Globus pallidus (tissue), 1 donor: ENCODE results near the gene DPCD.
"Not testable (repeated sequence)": the region's sequence is repeated elsewhere in the genome, so short reads cannot be mapped to it uniquely, and the experiment has no call there.

Source experiments
- DNase-seq: peaks from one replicate; pipeline ENCODE4 v3.0.0-alpha.2; 2015; ENCODE audit warnings: low spot score

Gene DPCD

DNA sequence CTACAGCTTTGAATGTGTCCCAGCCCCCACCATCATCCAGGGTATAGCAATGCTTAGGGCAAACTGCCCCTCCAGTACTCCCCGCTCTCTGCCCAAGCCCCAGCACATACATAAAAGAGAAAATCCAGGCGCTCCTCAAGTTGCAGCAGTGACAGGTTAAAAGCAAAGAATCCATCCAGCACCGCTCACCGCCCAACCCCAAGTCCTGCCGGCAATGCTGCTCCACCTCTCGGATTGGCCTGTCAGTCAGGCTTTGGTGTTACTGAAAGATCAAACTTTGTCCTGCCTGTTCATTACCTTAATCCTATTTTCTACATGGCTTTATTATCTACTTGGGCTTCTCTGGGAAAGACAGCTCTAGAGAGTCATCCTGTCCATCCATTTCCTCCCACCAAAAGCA, 31.9 kb downstream of the DPCD start:
- DNase-seq, result no peak

DNA sequence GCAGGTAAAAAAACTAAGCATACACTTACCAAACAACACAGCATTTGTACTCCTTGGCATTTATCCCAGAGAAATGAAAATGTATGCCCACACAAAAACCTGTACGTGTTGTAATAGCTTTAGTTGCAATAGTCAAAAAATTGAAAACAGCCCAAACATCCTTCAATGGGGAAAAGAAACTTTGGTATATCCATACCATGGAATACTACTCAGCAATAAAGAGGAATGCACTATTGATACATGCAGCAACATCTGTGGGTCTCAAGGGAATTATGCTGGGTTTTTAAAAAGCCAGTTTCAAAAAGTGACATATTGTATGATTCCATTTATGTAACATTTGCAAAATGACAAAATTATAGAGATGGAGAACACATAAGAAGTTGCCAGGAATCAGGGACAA, 35.4 kb downstream of the DPCD start:
- no peak for DNase-seq

DNA sequence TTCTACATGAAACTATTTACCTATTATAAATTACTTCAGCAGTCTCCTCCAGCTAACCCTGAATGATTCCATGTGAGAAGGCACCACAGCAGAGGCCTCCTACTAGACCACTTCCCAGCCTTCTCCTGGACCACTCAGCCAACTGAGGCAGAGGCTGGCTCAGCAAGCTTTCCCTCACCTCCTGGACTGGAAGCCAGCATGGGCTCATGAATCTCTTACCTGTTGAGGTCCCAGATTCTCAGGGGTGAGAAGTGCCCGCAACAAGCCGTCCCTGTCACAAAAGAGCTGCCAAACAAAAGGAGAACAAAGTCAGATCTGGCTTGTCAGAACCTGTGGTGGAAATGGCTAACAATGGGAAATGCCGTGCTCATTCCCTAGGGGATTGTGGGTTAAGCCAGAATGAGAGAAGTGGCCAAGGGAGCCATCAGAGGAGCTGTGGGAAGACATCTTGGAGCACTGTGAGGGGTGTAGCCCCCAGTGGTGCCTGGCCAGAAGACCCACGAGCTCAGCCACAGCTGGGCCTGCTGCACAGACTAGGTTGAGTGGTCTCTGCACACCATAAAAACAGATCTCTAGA, 36.5 kb downstream of the DPCD start:
- DNase-seq, result no peak

DNA sequence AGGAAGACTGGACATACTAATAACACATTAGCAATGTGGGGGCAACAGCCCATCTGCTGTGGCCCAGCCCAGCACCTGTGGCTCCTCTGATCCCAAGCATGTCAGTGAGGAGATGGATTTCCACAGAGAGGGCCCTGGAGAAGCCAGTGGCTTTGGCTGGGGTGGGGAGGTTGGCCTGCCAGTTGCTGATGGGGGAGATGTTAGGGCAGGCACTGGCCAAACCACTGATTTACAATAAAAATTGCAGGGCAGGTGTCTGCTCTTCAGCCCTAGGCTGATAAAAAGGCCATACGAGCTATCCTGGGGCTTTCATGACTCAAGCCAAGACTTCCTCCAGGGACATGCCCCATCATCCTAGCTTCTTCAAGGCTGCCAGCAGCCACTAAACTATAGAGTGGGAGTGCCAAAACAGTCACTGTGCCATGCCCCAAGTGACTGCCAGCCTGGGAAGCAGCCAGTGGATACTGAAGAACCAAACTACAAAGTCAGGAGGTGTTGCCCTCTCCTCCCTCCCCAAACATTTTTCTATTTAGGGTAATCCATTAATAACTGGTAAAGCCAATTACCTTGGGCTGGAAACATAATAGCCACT, 37.8 kb downstream of the DPCD start:
- DNase-seq, result no peak

DNA sequence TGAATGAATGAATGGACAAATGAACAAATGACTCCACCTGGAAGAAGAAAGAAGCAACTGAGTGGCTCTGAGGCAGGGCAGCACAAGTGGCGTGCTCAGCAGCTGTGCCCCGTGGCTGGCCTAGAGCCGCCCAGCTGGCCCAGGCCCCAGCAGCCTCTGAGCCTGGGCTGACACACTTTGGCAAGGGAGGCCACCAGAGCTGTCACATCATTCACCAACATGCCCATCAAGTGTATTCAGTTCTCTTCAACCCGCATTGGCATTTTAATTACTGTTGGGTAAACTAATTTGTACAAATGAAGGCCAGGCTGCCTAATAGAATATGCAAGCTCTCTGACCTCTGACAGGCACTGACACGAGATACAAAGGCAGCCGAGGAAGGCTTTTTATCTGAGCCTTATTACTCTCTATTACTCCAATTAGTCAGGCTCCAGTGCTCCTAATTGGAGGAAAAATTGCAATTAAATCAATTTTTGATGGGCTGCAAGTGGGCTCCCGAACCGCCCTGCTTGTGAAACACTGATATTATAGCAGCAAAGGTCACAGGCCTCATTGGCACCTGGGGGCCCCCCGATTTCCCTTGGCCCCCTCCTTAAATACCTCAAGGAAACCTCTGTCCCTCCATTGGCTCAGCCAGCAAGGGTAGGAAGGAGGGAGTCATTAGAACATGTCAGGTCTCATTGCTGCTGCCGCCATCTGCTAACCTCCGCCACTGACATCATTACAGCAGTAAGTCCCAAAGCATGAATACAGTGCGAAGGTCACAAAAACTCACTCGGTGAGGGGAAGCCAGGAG, 41.9 kb downstream of the DPCD start:
- peak; percentile 76 for DNase-seq

DNA sequence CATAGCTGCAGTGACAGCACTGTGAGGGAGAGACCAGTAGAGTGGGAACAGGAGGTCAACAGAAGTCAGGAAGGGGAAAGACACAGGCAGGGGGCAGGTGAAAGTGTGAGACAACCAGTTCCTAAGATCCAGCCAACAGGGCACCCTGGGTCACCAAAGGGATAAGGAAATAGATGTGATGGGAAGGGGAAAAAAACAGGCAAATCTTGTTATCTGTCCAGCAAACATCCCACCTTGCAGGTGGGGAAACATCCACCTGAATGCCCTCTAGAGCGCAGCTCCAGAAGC, 42.5 kb downstream of the DPCD start:
- DNase-seq, result no peak

DNA sequence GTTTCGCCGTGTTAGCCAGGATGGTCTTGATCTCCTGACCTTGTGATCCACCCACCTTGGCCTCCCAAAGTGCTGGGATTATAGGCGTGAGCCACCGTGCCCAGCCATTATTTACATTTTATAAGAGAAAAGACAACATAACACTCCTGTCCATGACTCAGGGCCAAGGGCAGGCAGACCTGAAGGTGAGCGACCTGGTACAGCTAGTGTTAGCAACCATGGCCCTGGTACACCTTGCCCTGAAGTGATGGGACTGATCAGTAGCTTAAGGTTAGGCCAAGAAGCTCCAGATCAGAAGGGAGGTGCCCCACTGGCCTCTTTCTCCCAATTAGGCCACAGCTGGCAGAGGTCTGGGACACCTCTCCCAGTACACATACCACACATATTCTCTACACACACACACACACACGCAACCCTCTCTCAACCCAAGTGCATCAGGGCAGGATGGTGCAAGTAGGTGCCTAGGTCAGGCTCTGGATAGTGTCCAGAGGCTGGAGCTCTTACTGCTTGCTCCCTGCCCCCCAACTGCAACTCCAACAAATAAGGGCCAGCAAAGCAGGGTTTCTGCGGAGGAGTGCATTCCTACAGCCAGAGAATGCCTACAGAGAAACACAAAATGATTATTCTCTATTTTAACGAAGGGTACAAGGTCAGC, 43.8 kb downstream of the DPCD start:
- no peak for DNase-seq

DNA sequence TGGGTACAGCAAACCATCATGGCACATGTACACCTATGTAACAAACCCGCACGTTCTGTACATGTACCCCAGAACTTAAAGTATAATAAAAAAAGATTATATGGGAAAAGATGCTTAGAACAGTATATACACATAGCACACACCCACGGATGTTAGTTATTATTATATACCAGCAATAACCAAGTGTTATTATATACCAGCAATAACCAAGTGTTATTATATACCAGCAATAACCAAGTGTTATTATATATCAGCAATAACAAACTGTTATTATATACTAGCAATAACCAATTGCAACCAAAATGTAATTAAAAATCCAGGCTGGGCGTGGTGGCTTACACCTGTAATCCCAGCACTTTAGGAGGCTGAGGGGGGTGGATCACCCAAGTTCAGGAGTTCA, 45.4 kb downstream of the DPCD start:
- not testable (repeated sequence) for DNase-seq

DNA sequence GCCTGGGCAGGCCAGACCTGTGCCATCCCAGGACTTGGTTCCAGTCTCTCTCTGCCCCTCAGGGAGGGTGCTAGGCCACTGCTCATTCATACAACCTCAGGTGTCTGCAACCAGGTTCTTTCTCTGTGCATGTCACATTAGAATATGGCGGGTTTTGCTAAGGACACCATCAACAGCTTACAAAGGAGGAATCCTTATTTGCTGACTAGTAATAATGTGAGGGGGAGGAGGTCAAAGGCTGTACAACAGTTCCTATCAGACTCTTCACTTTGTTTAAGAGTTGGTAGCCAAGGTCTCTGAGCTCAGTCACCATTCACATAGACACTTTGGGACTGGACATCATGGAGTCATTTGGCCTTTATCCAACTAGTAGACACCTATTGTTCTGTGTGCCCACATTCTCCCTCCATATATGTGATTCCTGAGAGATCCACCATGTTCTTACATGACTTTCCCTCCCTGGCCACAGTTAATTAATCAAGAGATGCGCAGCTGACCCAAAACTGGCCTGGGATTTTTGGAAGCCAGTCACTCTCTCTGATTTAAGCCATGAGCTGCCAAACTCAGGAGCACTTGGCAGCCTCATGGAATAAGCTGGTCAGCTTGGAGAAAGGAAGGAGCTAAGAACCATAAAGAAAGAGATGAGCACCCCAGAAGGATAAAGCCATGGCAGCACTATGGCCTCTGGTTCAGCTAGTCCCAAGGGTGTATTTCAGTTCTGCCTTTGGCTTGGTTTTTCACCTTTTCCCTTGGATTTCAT, 51.2 kb downstream of the DPCD start:
- DNase-seq, result no peak

DNA sequence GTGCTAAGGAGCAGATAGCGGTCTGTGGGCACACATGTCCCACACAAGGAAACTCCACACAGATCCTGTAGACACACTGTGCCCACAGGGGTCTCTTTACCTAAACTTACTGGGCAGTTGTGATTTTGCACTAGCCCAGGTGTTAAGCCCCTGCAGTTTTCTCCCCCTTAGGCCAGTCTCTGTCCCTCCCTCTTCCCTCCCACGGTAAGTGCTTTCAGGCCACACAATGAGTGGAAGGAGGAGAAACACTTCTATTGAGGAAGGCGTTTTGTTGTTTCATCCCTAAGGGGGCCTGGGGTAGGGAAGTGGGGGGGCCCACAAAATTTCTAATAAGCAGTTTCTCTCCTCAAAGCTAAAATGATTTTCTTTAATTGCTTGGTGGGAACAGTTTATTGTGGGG, 55.4 kb downstream of the DPCD start:
- DNase-seq, result no peak

DNA sequence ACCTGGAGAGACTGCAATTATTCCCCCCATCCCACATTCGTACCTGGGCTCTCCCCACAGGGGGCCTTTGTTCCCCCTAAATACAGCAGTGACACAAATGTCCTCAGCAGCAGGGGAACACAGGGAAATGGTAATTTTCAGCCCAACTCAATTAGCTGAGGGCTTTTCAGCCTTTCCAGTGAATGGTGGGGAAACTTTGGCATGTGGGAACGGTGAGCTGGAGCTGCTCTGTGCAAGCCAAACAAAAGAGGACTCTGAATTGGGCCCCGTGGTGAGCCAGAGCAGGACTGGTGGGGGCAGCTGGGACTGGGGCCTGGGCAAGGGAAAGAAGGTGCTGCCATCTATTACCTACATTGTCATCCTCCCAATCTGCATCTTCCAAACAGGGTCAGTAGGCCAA, 55.9 kb downstream of the DPCD start:
- peak; percentile 46 for DNase-seq

DNA sequence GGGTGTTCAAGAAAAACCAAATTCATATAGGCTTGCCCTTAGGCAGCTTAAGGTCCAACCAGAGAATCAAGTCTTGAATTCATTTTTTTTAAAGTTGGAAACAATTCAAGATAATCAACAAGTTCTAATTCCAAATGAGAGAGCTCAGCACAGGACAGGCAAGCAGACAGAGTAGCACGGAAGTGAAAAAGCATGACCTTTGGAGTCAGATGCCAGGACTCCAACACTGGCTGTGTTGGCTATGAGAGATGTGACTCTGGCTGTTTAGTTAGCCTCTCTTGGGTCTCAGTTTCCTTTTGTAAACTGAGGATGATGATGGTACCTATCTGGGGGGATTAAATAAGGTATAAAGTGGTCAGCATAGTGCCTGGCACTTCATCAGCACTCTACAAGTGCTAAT, 57.5 kb downstream of the DPCD start:
- no peak for DNase-seq

DNA sequence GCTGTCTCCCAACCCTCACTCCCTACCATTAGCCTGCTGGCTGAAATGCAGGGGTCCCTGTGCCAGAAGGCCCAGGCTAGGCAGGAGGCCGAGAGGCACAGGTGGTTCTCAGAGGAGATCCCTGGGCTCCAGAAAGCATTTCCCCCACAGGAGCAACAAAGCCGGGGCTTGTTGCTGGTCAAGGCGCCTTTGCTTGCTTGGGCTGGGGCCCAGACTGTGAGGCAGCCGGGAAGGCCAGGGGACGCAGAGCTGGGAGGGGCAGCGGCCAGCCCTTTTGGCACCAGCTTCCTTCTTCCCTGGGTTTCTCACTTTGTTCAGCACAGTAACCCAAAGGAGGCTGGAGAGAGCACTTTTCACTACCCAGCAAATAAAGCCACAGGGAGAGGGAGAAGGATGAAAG, 58.2 kb downstream of the DPCD start:
- peak; percentile 79 for DNase-seq

DNA sequence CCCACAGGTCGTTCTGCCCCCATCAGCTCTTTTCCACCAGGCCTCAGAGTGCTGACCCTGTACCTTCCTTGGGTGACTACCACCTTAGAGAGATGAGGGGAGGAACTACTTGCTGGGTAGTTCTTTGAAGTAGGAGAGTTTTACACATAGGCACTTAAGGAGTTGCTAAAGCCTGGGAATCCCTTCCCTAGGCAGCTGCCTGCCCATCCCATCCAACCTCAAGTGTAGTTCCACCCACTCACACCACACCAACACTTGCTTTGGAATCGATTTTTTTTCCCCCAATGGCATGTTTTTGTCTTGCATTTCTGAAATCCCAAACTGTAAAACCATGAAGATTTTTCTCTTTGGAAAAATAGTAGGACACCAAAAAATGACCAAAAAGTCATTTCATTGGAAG, 59.1 kb downstream of the DPCD start:
- DNase-seq, result no peak

DNA sequence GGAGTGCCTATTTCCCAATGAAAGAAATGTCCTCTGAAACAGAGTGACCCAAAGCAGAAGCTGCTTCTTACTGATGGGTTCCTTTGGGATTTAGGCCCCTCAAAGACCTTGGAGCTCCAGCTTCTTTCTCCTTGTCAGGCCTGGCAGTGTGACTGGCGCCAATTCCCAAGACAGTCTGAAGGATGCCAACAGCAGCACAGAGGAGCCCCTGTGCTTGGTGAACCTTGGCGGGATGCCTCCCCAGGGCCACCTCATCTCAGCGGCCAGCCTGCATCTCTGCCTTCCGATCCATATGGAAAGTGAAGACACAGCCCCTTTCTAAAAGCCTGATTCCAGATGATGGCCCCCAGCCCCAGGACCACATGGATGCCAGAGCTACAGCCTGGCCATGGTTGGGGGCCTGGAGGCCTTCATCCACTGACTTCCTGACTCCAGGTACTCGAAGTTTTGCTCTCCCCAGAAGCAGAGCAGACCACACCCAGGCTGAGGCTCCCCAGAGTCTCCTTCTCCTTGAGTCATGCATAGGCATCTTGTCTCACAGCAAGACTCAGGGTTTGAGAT, 61.5 kb downstream of the DPCD start:
- DNase-seq, result no peak

DNA sequence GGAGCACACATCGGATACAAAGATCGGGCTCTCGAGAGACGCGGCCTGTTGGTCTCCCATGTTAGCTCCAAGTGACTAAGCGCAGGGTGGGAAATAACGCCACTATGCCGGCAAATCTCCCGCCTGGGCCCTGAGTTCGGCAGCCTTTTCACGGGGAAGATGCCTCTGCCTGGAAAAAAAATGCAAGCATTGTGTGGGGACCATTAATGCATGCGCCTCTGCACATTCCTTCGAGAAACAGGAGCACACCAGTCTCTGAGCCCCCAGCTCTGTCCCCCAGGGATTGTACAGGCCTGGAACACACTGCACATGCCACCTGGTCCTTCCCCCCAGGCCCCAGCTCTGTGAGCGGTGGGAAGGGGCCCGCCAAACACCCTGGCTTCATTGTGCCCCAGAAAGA, 62.7 kb downstream of the DPCD start:
- no peak for DNase-seq

DNA sequence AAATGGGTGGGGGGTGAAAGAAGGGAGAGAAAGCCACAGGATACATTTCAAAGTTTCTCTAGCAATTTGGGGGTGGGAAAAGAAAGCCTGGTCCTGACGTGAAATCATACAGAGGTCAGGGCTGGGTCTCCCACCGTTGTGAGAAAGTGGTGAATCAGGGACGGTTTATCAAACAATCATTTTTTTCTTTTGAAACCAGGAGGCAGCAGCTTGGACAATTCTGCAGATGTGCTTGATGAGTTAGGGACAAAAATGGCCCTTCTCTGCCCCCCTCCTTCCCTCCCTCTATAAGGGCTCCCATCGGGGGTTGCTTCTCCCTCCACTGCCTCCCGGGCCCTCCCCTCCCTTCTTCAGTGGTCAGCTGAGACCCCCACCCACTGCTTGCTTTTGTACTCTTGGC, 63.2 kb downstream of the DPCD start:
- no peak for DNase-seq

DNA sequence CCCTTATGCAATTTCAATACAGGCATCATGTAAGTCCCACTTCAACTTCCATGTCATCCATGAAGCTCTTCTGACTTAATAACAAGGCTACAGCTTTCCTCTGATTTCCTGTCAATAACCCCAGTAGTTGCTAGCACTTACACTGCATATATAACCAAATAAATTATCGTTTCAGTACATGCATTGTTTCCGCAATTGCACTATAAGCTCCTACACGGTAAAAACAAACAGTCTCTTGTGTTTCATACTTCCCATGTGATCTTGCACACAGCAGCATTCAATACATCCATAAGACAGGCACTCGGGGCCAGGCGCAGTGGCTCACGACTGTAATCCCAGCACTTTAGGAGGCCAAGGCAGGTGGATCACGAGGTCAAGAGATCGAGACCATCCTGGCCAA, 65.4 kb downstream of the DPCD start:
- DNase-seq, result no peak

DNA sequence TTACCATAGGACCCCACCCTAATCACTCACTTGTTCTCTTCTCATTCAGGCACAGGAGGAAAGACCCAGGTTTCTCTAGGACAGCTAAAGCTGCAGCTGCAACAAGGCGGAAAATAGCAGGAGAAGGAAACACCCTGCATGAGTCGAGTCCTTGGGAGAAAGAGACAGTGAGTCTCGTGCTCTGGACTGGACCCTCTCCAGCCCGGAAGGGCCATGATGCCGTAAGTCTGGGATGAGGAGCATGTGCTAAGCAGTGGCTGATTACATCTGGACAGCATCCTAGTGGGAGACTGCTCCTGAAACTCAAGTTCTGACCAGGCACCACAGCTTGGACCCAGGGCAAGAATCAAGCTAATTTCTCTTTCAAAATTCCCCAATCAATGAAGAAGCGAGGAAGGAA, 67.4 kb downstream of the DPCD start:
- no peak for DNase-seq

DNA sequence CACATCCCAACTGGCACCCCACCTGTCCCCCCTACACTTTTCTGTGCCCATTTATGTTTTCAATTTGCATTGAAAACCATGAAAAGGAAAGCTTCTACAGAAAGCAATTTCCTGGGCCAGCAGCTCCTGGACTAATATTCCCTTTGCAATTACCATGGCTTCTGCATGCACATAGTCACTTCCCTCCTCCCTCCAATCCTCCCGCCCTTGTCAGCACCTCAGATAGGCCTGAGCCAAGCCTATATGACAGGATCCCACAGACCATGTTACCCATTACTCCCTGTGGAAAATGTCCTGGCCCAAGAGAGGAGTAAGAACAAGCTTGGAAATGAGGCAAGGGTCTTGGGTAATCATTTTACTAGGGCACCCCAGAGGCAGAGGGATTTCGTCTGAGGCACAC, 68.8 kb downstream of the DPCD start:
- DNase-seq, result no peak

DNA sequence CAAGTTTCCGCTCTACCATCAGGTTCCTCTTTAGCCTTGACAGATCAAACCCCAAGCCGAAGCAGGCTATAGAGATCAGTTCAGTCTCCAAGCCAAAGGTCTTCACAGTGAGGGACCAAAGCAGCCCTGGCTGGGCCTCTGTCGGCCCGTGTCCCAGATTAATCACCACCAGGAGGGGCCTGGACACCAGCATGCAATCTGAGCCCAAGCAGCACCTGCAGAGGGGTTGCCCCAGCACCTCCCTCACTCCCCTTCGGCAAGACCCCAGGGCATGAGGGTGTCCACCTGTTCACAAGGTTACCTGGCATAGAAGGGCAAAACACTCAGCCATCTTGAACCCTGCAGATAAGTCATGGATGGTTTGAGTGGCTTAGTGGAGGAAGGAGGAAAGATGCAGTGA, 70.9 kb downstream of the DPCD start:
- DNase-seq, result no peak
